Activated CD4-positive, alpha-beta T cell treated with anti-CD3 and anti-CD28 coated beads, Interleukin-2, amount 50 U/mL, for 4 hours (primary cell): ENCODE results near the gene GALNTL6.
"Not testable (repeated sequence)": the region's sequence is repeated elsewhere in the genome, so short reads cannot be mapped to it uniquely, and the experiment has no call there.

Source experiments
- DNase-seq, 2 experiments: peaks; one replicate each; pipeline ENCODE4 v3.0.0-alpha.2; 2020

The GALNTL6 gene

DNA sequence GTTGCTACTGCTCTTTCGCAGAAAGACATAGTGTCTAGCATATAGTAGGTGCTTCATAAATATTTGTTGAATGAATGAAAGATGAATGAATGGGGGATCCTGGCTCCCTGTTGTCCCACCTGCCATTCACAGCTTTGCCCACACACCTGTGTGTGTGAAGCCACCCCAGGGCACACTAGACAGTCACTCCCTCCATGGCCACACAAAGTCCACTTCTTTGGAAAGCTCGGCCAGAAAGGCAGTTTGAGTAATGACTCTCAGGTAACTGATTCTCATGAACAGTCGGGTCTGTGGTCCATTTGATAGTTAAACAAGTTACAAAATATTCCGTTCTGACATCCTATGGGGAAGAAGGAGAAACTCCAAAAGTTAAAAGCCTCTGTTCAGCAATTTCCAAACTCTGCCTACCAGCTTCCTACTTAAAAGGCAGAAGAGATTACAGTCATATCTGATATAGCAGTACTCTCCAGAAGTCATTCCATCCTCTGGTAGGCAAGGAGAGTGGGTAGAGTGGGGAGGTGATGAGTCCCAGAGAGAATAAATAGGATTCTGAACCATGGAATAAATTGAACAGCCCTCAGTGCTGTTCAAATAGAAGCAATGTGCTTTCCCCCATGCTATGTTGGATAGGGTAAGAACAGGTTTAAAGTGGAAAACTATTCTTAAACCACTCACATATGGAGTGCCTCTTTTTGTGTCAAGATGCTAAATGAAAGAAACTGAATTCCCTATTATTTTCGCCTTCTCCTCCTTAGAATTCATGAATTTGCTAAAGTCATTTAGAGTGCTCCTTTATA is 1150.5 kb downstream of the GALNTL6 start:
- DNase-seq: no peak

DNA sequence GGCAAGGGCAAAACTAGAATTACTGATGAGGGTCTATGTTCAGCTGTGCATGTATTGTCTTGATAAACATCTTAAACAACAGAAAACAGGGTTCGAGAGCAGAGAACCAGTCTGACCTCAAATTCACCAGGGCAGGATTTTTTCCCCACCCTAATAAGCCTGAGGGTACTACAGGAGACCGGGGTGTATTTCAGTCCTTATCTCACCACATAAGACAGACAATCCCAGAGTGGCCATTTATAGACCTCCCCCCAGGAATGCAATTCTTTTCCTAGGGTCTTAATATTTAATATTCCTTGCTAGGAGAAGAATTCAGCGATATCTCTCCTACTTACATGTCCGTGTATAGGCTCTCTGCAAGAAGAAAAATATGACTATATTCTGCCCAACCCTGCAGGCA is 1157.0 kb downstream of the GALNTL6 start:
- not testable (repeated sequence) for DNase-seq

DNA sequence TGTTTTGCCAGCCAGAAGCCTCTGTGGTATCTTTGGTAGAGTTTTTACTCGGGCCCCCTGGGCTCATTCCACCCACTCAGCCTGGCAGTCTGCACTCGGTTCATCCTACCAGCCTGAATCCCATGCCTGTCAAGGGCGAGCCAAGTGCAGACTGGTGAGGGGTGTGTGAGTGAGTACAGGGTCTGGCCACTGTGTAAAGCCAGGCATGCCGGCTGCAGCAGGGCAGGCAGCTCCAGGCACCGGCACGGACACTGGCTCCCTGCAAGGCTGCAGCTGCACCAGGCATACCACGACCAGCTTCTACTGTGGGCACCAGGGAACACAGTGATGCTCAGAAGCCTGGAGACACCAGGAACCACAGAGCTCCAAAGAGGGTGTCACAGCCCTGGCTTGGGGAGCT is 1161.4 kb downstream of the GALNTL6 start:
- no peak for DNase-seq

DNA sequence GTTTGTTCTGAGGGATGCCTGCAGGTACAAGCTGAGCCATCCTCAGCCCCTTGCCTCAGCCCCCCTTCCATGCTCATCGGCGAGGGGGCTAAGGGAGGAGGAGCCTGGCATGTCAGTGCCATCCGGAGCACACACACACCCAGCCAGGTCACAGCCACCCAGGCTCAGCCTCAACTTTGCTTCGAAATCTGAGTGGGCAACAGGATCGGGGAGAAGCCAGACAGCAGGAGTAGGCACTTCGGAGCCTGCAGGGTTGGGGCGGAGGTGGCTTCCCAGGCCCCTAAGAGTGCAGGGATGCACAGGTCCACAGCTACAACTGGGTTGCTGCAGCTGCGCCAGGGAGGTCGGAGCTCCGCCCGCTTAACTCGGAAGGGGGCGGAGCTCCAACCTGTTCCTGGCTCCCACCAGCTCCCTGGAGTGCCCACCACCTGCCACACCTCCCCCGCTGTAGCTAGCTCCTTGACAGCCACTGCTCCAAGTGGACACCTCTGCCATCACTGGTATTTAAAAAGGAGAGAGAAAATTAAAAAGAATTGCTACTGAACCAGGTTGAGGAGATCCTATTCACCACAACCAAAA is 1162.5 kb downstream of the GALNTL6 start:
- DNase-seq: no peak

DNA sequence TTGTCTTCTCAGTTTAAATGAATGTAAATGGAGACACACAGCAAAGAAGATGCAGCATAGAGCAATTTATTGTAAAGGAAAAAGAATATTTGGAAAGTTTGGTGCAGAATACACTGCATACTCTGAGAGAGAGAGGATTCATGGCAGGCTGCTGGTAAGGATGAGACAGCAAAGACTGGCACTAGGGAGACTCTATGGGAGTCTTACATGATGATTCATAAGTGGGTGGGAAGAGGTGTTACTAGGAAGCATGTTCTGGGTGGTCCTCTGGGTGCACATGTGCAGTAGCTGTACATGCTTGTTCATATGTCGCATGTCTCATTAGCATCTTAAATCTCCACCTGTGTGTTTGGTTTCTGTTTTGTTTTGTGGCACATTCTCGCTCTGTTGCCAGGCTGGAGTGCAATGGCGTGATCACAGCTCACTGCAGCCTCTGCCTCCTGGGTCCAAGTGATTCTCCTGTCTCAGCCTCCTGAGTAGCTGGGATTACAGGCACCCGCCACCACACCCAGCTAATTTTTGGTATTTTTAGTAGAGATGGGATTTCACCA is 1164.4 kb downstream of the GALNTL6 start:
- not testable (repeated sequence) for DNase-seq

DNA sequence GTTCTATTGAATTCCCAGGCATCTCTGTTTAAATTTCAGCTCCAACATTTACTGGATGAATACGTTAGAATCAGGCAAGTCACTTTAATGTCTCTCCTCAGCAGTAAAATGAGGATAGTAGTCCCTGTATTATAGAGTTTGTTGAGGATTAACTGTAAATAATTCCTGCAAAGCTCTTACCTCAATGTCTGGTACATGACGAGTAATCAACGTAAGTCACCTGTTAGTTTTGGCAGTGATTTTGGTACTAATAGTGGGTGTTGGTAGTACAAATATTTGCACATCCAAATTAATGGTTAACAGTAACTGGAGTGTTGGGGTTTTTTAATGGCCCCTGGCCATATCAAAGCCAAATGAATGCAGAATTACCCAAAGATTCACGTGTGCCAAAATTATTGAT is 1165.6 kb downstream of the GALNTL6 start:
- DNase-seq: no peak

DNA sequence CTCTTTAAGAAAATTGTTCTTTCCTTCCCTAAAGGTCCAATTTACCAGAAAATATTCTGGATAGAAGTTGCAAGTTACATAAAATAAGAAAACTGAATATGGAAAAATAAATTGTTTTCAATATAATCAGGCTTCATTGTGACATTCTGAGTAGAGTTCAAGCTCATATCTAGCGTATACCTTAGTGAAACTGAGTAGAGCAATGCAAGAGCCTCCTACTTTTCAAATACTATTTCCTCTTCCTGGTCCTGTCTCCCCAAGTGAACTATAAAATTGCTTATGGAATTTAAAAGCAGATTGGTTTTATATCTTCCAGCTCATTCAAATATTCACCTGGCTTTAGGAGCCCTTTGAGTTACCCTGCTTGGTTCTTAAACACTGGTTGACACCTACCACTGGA is 1166.1 kb downstream of the GALNTL6 start:
- no peak for DNase-seq

DNA sequence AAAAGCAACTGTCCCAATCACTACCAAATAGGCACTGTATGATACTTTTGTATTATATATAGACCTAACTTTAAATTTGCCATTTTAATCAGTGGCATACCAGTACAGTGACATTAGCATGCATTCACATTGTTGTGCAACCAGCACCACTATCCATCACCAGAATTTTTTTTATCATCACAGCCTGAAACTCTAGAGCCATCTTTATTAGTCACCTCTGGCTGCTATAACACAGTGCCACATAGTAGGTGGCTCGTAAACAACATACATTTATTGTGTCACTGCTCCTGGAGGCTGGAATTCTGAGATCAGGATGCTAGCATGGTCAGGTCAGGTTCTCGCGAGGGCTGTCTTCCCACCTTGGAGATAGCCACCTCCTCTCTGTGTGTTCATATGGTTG is 1167.0 kb downstream of the GALNTL6 start:
- no peak for DNase-seq

DNA sequence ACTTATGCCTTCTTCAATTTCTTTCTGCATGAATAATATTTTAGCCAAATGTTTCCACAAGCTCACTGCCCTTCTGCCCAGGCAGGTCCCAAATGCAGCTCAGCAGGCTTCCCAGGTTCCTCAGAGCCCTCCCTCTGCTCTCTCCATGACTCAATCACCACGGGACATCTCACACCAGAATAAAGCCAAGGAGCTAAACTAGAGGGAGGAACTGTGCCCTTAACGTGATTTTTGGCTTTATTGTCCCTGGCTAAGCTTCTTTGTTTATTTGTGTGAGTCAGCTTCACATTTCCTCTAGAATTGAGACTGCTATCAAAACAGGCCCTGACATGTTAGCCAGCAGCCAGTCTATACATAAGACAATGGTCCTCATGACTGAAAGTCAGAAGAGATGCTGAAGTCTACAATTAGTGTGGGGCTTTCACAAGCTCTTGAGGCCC is 1169.0 kb downstream of the GALNTL6 start:
- no peak for DNase-seq

DNA sequence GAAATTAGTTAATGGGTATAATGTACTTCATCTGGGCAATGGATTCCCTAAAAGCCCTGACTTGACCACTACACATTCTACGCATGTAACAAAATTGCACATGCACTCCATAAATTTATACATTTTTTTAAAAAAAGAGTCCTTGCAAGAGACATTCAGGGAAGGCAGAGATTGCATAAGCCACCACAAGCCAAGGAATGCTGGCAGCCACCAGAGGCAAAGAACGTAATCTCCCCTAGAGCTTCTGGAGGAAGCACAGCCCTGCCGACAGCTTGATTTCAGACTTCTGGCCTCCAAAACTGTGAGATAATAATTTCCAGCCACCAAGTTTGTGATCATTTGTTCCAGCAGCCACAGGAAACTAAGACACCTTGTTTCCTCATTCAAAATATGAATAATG is 1169.8 kb downstream of the GALNTL6 start:
- no peak for DNase-seq

DNA sequence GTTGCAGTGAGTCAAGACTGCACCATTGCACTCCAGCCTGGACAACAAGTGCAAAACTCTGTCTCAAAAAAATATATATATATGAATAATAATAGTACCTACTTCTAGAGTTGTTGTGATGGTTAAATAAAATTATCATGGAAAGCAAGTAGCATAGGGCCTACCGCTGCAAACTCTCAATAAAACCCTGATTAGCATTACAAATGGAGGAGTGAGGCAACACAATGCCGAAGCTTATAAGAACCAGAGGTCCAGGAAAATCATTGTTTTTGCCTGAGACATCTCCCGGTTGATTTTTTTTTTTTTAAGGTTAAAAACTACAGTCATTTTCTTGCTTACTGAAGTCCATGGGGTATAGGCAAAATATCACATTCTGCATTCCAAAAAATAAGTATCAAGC is 1170.4 kb downstream of the GALNTL6 start:
- no peak for DNase-seq

DNA sequence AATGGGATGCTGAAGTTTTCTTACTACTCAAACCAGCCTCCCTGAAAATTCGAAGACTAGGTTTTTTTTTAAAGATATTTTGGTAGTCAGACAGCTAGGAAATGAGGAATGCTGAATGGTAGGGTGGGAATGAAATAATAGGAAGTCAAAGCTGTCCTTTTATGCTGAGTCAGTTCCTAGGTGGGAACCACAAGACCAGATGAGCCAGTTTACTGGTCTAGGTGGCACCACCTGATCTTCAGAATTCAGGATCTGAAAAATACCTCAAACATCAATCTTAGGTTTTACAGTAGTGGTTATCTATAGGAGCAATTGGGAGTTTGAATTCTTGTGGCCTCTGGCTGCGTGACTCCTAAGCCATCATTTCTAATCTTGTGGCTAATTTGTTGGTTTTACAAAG is 1172.3 kb downstream of the GALNTL6 start:
- no peak for DNase-seq

DNA sequence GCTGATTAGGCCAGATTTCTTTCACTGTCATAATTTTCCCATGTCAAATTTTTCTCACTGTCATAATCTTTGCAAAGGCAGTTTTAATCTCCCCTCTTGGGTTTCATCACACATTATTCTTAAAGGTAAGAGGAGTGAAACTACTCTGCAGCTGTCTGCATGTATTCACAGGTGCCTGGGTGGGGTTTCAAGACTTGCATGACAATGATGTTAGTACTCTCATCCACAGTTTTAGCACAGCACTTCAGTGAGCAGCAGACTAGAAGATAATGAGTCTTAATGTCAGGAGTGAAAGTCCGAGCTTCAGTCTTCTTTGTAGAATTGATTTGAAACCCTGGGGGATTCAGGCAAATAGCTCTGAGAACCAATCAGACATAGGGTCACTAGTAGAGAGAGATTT is 1172.9 kb downstream of the GALNTL6 start:
- DNase-seq: no peak

DNA sequence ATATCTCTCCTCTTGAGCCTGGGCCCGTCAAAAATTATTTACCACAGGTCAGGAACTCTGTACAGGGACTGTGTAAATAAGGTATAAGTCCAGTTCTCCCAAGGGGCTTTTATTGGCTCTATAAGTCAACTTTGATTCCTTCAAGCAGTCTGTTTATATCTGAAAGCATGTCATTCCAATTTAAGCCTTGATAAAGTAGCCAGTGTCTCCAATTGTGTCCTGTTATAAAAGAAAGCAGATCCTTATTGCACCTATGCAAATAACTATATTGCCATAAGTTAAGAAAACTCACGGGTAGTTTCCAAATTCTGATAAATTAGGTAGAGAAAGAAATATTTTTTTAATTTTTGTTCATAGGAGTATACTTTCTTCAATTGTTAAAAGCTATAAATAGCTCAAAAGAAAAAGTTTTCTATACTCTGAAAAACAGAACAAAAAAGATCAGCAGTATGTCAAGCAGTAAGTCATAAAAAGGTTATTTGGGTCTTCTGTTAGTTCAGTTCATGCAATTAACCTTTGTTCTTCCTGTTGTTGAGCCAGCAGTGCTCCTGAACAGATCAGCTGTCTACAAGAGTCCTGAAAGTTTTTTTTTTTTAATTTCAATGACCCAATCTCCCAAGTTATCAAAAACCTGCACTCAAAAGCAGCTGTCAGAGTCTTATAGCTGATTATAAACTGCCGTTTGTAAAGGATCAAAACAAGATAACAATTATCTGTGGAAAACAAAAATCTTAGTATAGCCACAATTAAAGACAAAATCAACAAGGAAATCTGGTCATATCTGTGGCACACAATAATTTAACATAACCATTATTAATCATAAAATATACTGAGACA is 1177.0 kb downstream of the GALNTL6 start:
- no peak for DNase-seq

DNA sequence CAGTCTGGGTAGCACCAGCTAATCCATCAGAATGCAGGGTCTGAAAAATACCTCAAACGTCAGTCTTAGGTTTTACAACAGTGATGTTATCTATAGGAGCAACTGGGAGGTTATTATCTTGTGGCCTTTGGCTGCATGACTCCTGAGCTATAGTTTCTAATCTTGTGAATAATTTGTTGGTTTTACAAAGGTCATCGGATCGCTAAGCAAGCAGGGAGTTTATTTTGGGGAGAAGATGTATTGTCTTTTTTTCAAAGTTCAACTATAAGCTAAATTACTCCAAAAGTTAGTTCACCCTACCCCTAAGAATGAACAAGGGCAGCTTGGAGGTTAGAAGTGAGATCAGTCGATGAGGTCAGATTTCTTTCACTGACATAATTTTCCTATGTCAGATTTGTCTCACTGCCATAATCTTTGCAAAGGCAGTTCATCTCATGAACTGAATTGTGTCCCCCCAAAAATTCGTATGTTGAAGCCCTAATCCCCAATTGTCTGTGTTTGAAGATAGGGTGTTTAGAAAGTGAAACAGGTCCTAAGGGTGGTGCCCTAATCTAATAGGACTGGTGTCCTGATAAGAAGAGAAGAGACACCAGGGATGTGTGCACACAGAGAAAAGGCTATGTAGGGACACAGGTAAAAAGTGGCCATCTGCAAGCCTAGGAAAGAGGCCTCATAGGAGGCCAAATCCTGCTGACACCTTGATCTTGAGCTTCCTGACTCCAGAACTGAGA is 1179.6 kb downstream of the GALNTL6 start:
- no peak for DNase-seq

DNA sequence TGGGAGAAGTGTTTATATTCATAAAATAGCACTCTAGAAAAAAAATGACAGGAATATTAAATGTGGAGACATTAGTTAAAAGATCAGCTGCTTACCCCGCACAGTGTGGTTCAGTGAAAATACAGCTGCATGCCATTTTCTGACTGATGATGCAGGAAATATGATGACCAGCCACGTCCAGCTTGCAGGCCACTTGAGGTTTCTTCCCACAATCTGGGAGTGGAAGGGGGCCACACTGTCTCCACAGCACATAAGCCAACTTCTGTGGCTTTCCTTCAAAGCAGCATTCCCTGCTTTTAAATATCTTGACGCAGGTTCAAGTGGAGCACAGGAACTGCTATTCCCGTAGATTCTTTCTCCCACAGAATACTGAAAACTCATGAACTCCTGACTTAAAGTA is 1182.0 kb downstream of the GALNTL6 start:
- DNase-seq: no peak

DNA sequence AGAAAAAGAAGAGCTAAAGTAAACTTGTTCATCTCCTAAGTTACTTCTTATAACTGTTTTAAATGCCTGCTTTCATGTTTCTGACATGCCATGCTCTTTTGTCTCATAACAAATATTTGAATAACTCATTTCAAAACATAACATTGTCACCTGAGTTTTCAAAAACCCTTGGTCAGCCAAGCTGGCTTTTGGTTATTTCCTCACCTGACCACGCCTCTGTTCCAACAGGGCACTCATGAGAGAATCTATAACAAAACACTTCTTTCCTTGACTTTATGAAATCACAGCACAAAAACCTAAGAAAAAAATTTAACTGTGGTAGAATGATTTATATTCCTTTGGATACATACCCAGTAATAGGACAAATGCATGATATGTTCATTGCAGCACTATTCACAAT is 1182.5 kb downstream of the GALNTL6 start:
- no peak for DNase-seq

DNA sequence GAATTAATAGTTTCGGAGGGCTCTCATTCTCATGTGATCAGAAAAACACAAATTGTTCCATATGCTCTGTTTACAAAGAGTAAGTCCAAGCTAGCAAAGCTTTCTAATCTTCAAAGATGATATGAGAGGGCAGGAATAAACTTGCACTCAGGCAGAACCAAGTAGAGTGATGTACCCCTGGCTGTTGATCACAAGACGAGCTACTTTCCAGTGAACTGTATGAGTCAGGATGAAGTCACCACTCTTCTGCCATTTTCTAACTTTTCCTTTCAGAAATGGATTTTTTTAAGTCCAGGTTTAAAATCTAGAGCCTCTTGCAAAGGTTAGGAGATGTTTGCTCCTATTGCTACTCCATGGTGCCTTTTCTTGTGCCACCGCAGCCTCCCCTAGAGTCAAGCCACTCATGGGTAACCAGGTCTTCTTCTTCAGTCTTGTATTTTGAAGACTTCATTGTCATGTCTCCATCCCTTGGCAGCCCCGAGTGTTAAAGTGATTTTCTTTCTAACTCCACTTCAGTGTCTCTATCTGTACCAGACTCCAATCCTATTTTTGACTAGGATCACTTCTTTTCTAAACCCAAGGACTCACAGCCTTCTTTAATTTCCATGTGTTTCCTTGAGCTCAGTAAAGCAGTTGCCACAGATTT is 1183.5 kb downstream of the GALNTL6 start:
- DNase-seq: no peak

DNA sequence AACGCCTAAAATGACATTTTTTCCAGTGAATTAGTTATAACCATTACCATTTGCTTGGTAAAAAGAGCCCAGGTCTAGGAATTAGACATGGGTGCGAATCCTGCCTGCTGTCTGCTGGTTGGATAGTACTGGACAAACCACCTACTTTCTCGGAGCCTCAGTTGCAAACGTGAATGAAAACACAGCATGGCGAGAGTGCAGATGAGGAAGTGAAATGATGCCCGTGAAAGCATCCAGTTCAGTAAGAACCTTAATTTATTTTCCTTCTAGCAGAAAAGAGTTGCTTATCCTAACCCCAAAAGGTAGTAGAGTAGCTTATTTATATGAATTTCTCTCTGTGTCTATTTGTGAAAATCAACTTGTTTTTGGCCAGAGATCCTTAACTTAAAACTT is 1184.0 kb downstream of the GALNTL6 start:
- no peak for DNase-seq

DNA sequence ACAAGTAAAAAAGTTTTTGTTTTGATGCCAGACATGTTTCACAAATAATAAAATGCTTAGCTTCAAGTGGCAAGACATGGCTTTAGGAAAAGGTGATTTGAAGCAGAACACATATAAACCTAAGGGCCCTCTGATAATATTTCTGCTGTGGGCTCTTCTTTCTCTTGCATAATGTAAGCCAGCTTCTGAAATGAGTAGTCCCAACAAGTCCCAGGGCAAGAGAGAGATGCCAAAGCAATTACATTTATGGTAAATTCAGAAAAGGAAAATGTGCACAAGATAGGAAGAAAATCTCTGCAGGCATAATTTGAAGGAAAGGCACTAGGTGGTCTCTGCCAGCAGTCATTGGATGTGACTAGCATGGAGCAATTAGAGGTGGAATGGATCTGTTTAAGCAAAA is 1184.7 kb downstream of the GALNTL6 start:
- no peak for DNase-seq

DNA sequence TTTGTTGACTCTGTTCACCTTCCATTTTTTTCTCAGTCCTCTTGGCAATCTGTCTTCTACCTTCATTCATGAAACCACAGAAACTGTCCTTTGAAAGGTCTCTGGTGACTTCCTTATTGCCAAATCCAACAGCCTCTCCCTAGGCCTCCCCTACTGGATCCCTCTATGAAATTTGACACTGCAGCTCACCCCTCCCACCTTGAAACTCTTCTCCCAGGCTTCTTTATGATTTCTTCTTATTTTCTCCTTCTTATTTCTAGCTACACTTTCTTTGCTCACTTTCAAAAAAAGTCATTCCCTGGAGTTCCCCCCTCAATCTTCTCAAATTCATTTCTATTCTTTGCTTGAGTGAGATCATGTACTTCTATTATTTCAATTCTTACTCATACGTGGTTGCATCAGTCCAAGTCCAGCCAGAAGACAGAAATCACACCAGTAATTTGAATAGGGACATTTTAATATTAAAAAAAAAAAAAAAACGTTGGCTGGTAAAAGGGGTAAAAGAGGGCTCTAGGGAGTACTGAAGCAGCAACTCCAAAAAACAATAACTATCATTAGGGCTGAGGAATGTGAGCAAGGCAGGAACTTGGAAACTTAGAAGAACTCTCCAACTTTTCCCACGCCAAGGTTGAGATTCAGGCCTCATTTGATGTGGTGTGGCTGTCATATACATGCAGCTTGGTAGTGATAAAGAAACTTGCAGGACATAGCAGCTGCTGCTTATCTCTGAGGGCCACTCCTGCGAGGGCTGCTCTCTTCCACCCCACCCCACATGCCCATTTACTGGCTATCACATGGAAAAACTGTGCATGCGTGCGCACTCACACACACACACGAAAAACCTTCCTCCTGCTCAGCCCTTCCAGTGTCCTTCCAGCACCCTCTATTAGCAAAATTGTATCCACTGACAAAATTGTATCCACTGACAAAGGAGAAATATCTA is 1185.6 kb downstream of the GALNTL6 start:
- DNase-seq: no peak
